SH-SY5Y (cell line): ENCODE results near the gene GPA33.

Experiments
- GATA2 ChIP-seq: IDR thresholded peaks from 2 replicates; pipeline ENCODE4 v1.6.1; 2011; ENCODE audit warnings: mild to moderate bottlenecking, low read depth, low read length
- GATA3 ChIP-seq: IDR thresholded peaks from 2 replicates; pipeline ENCODE4 v1.6.1; 2011; ENCODE audit warnings: low read depth, mild to moderate bottlenecking, low read length, moderate library complexity

DNA sequence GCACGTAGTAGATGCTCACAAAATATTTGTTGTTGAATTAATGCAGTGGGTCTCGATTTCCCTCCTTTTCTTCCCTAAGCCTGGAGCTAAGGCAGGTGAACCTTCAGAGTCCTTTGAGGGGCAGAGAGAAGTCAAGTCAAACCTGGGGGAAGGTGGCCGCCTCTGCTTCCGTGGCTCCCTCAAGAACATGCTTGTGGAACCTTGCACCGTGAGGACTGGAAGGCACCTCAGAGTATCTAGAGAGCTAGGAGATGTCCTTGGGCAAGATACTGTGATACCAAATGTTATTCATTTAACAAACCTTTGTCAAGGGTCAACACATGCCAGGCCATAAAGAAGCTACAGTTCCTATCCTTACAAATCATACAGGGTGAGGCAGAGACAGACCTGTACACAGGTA is 38.3 kb downstream of the GPA33 start:
- TF ChIP-seq GATA2 (no peak), GATA3 (no peak)
